ENCODE results near the gene NOTCH3.

NOTCH3 gene

GRCh38 chr19:15113245-15114152 lies 87.3 kb downstream of the NOTCH3 start:
- no peak for FAIRE-seq

GRCh38 chr19:15112385-15112784 lies 88.4 kb downstream of the NOTCH3 start:
- FAIRE-seq (no peak), DNase-seq (ENCODE audit: insufficient read length) (no peak)
- TF ChIP-seq POLR2A (IDR thresholded peaks at IDR 0.05; ENCODE audit: low read depth, low read length), result no peak
- TF ChIP-seq TAF1 (IDR thresholded peaks at IDR 0.05; ENCODE audit: borderline replicate concordance, low read depth, low read length), result no peak
- no peak for TF ChIP-seq POLR2AphosphoS5 (IDR thresholded peaks at IDR 0.05; ENCODE audit: low read depth, low read length)

More at GRCh38 chr19:15113245-15114152, 87.3 kb downstream of the NOTCH3 start:
- no peak for TF ChIP-seq POLR2AphosphoS5 (IDR thresholded peaks at IDR 0.05; ENCODE audit: low read depth, low read length)
- TF ChIP-seq TAF1 (IDR thresholded peaks at IDR 0.05; ENCODE audit: borderline replicate concordance, low read depth, low read length), result no peak
- no peak for TF ChIP-seq POLR2A (IDR thresholded peaks at IDR 0.05; ENCODE audit: low read depth, low read length)
- DNase-seq (ENCODE audit: insufficient read length), result peak; percentile 23

GRCh38 chr19:15111758-15112157 lies 89.0 kb downstream of the NOTCH3 start:
- TF ChIP-seq POLR2AphosphoS5 (IDR thresholded peaks at IDR 0.05; ENCODE audit: low read depth, low read length) (no peak), POLR2A (IDR thresholded peaks at IDR 0.05; ENCODE audit: low read depth, low read length) (no peak), TAF1 (IDR thresholded peaks at IDR 0.05; ENCODE audit: borderline replicate concordance, low read depth, low read length) (no peak)
- DNase-seq (ENCODE audit: insufficient read length) (no peak), FAIRE-seq (no peak)

- TF ChIP-seq POLR2A (IDR thresholded peaks at IDR 0.05; ENCODE audit: low read depth, low read length) (no peak), POLR2AphosphoS5 (IDR thresholded peaks at IDR 0.05; ENCODE audit: low read depth, low read length) (no peak), TAF1 (IDR thresholded peaks at IDR 0.05; ENCODE audit: borderline replicate concordance, low read depth, low read length) (no peak)
- FAIRE-seq, result no peak
- no peak for DNase-seq (ENCODE audit: insufficient read length)
Measured at GRCh38 chr19:15110418-15110815, 90.4 kb downstream of the NOTCH3 start.

GRCh38 chr19:15109768-15110417 lies 90.9 kb downstream of the NOTCH3 start:
- TF ChIP-seq POLR2AphosphoS5 (IDR thresholded peaks at IDR 0.05; ENCODE audit: low read depth, low read length) (no peak), TAF1 (IDR thresholded peaks at IDR 0.05; ENCODE audit: borderline replicate concordance, low read depth, low read length) (no peak), POLR2A (IDR thresholded peaks at IDR 0.05; ENCODE audit: low read depth, low read length) (no peak)
- DNase-seq (ENCODE audit: insufficient read length), result no peak
- no peak for FAIRE-seq
